Fibroblast of lung (primary cell): ENCODE measurements around the gene VANGL2.

Source experiments
- CTCF ChIP-seq, 2 donors: IDR thresholded peaks in 1 of 2; conservative IDR thresholded peaks in 1 of 2; 1 replicate in 1 of 2; 2 replicates in 1 of 2; pipeline ENCODE4 v1.5.1; 2011 to 2012; ENCODE audit warnings: low read length in 2 of 2, control low read depth in 1 of 2, inconsistent platforms in 1 of 2, low read depth in 1 of 2, mild to moderate bottlenecking in 1 of 2
- EZH2 ChIP-seq: IDR thresholded peaks from 2 replicates; pipeline ENCODE4 v1.5.1; 2012; ENCODE audit warnings: low read length, control low read depth, mild to moderate bottlenecking; ENCODE audit errors: missing control alignments

GRCh38 chr1:160404094-160404493 is 3.7 kb downstream of the VANGL2 start:
- TF ChIP-seq CTCF (conservative IDR thresholded peaks at IDR 0.05 in 1 of 2, IDR thresholded peaks at IDR 0.05 in 1 of 2; ENCODE audit: low read depth in 1 of 2, low read length in 2 of 2) (no peak), EZH2 (no peak)
